A673 (cell line): ENCODE data around the gene GJC2. TPM values are rescaled to one million over a fixed set of nuclear protein-coding genes. Genes with fewer than 3 reads are reported as not detected.

Experiments used
- BruUV-seq: library from RNA; stranded (reverse); fragments of 400-500 nt; replicated peaks from 2 replicates; lab custom pipeline; 2021; lab: Mats Ljungman, UMichigan
- CTCF ChIA-PET: fragments of 300-600 bp; sonication (Branson Sonifier 250); formaldehyde crosslinking; loops from one replicate; lab custom pipeline; 2022; ENCODE audit warnings: antibody characterized with exemption; lab: Charles Lee
- POLR2A ChIA-PET: fragments of 300-600 bp; sonication (Branson Sonifier 250); formaldehyde crosslinking; loops from one replicate; lab custom pipeline; 2022; ENCODE audit warnings: antibody characterized with exemption; ENCODE audit not compliant: low non-redundant PET; lab: Charles Lee
- DNase-seq: peaks from one replicate; pipeline ENCODE4 v3.0.0-alpha.2; 2015; ENCODE audit warnings: low spot score
- H3K27ac ChIP-seq: fragments of 200-600 bp; sonication (generic); 2 replicates; pipeline ENCODE4 v1.5.1; 2016; ENCODE audit warnings: mixed run types, low read depth, mild to moderate bottlenecking, mixed read lengths, antibody characterized with exemption, low read length; ENCODE audit not compliant: poor library complexity, severe bottlenecking
- H3K27me3 ChIP-seq: fragments of 200-600 bp; sonication (generic); replicated peaks from 2 replicates; pipeline ENCODE4 v1.6.1; 2017; ENCODE audit warnings: mixed run types, low read depth, mild to moderate bottlenecking, mixed read lengths, antibody characterized with exemption, low read length; ENCODE audit not compliant: insufficient read depth, poor library complexity
- H3K36me3 ChIP-seq: fragments of 200-600 bp; sonication (generic); 2 replicates; pipeline ENCODE4 v1.6.1; 2016; ENCODE audit warnings: mixed run types, mild to moderate bottlenecking, mixed read lengths, antibody characterized with exemption, low read length; ENCODE audit not compliant: insufficient read depth, poor library complexity, severe bottlenecking
- H3K4me1 ChIP-seq: fragments of 200-600 bp; sonication (generic); 2 replicates; pipeline ENCODE4 v1.6.1; 2017; ENCODE audit warnings: mixed run types, mild to moderate bottlenecking, mixed read lengths, antibody characterized with exemption, low read length; ENCODE audit not compliant: insufficient read depth, poor library complexity, severe bottlenecking
- H3K4me3 ChIP-seq: fragments of 200-600 bp; sonication (generic); 2 replicates; pipeline ENCODE4 v1.5.1; 2016; ENCODE audit warnings: low read depth, mixed run types, mild to moderate bottlenecking, mixed read lengths, low read length; ENCODE audit not compliant: poor library complexity, severe bottlenecking
- H3K9me3 ChIP-seq: fragments of 200-600 bp; sonication (generic); 2 replicates; pipeline ENCODE4 v1.6.1; 2016; ENCODE audit warnings: mixed run types, low read depth, mild to moderate bottlenecking, mixed read lengths, antibody characterized with exemption, low read length; ENCODE audit not compliant: poor library complexity, severe bottlenecking
- EZH2 ChIP-seq: fragments of 200-600 bp; sonication (generic); IDR thresholded peaks from 2 replicates; pipeline ENCODE4 v1.6.1; 2017; ENCODE audit warnings: borderline replicate concordance, low read depth, mild to moderate bottlenecking, mixed read lengths, antibody characterized with exemption, low read length; ENCODE audit not compliant: poor library complexity, severe bottlenecking
- intact Hi-C: fragments of 100-400 bp; cut with micrococcal nuclease; formaldehyde crosslinking; loops from one replicate; pipeline ENCODE4 v1.10.0; 2022; ENCODE audit not compliant: unreplicated experiment
- total RNA-seq: library from RNA; stranded (reverse); gene quantifications from 2 replicates; pipeline ENCODE4 v1.2.3, GENCODE V29; 2021
- TF ChIP-seq, protein P1 (sequence below): fragments of 300-800, 200-600 bp; sonication (generic); conservative IDR thresholded peaks from 2 replicates; pipeline ENCODE4 v1.5.1; 2017; ENCODE audit warnings: low read depth, mild to moderate bottlenecking, antibody characterized with exemption, low read length, moderate library complexity, mixed read lengths

Gene GJC2
- total RNA-seq, 1 experiment from 2014 or later = 0.97 TPM

- no peak for DNase-seq
- Histone ChIP-seq H3K27me3 (no peaks in the 10 kb centered on the region), H3K36me3 (no peaks in the 10 kb centered on the region), H3K9me3 (no peaks in the 10 kb centered on the region), H3K4me3 (no peak overlapping the region), H3K27ac (no peak overlapping the region), H3K4me1 (no peaks in the 10 kb centered on the region)
- intact Hi-C loops = no loop called here
- CTCF ChIA-PET = no interaction called here
- BruUV-seq = no TSS peak
- TF ChIP-seq EZH2 = no peak
- TF ChIP-seq, protein P1, sequence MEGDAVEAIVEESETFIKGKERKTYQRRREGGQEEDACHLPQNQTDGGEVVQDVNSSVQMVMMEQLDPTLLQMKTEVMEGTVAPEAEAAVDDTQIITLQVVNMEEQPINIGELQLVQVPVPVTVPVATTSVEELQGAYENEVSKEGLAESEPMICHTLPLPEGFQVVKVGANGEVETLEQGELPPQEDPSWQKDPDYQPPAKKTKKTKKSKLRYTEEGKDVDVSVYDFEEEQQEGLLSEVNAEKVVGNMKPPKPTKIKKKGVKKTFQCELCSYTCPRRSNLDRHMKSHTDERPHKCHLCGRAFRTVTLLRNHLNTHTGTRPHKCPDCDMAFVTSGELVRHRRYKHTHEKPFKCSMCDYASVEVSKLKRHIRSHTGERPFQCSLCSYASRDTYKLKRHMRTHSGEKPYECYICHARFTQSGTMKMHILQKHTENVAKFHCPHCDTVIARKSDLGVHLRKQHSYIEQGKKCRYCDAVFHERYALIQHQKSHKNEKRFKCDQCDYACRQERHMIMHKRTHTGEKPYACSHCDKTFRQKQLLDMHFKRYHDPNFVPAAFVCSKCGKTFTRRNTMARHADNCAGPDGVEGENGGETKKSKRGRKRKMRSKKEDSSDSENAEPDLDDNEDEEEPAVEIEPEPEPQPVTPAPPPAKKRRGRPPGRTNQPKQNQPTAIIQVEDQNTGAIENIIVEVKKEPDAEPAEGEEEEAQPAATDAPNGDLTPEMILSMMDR = no peak
- POLR2A ChIA-PET = no interaction called here
Measured at GRCh38 chr1:228148935-228149405, 760 bp upstream of the GJC2 start.

DNA sequence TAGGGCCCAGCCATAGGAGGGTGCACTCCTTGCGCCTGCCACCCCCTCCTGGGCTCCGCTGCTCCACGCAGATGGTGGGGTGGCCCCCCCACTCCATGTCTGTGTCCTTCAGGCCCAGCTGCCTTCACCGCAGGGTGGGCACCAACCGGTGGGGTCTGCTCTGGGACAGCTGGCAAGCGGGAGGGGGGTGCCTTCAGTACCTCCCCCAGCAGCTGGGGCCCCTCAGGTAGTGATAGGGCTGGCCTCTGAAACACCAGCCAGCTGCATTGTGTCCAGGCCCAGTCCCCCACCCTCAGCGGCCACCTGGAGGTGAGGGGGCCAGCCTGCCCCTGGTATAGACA is 360 bp downstream of the GJC2 start:
- Histone ChIP-seq H3K4me1 (no peaks in the 10 kb centered on the region), H3K36me3 (no peaks in the 10 kb centered on the region), H3K9me3 (no peaks in the 10 kb centered on the region), H3K27ac (no peak overlapping the region), H3K27me3 (no peaks in the 10 kb centered on the region), H3K4me3 (no peak overlapping the region)
- intact Hi-C loops = no loop called here
- POLR2A ChIA-PET = no interaction called here
- no peak for DNase-seq
- CTCF ChIA-PET = no interaction called here
- BruUV-seq = no TSS peak
- TF ChIP-seq, protein P1 = no peak
- TF ChIP-seq EZH2 = no peak

DNA sequence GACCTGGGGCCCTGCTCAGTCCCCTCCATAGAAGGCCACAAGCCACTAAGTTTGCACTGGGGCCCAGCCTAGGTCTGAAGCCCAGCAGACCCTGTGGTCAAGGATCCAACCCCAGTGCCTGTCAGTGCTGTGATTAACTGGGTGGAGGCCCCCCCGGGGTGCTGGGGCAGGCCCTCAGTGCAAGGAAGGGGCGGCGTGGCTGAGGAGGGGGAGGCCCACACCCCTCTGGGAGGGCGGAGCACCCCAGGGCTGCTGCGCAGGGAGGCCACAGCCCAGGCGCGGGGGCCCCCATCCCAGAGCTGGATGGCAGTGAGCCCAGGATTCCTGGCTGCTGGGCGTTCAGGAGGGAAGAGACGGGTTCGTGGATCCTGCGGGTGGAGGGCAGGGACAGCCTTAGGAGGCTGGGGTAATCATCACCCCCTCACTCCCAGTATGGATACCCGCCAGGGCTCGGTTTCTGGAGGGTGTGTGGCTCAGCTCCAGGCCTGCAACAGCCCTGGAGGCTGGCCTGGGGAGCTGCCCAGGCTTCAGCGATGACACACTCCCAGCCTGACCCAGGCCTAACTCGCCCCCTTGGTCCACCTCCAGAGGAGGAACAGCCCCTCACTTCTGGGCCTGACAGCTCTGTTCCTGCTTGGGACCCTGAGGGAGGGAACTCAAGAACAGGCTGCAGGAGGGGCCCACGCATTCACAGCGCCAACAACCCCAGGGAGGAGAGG is 890 bp downstream of the GJC2 start:
- ChIA-PET CTCF (no interaction called here), POLR2A (no interaction called here)
- Histone ChIP-seq H3K27ac (no peak overlapping the region), H3K36me3 (no peaks in the 10 kb centered on the region), H3K4me1 (no peaks in the 10 kb centered on the region), H3K4me3 (no peak overlapping the region), H3K9me3 (no peaks in the 10 kb centered on the region), H3K27me3 (no peaks in the 10 kb centered on the region)
- intact Hi-C loops = no loop called here
- no TSS peak for BruUV-seq
- no peak for DNase-seq
- TF ChIP-seq, protein P1 = no peak
- TF ChIP-seq EZH2 = no peak
